HEK293 (cell line): ENCODE data around the gene ADAMTS14.

Experiments
- ZBTB7A ChIP-seq: fragments of 450-650 bp; formaldehyde crosslinking; IDR thresholded peaks from 2 replicates; pipeline ENCODE4 v1.5.1; 2016; ENCODE audit warnings: low read depth, missing biosample characterization, missing genetic modification characterization
- ZNF548 ChIP-seq: fragments of 450-650 bp; formaldehyde crosslinking; IDR thresholded peaks from 2 replicates; pipeline ENCODE4 v1.5.1; 2016; ENCODE audit warnings: missing biosample characterization, missing genetic modification characterization
- ZNF837 ChIP-seq: fragments of 450-650 bp; formaldehyde crosslinking; IDR thresholded peaks from 2 replicates; pipeline ENCODE4 v1.5.1; 2016; ENCODE audit warnings: missing biosample characterization, missing genetic modification characterization
- TF ChIP-seq, protein P1 (sequence below): sonication (generic); formaldehyde crosslinking; IDR thresholded peaks from 2 replicates; pipeline ENCODE4 v1.8.1; 2022; ENCODE audit warnings: mild to moderate bottlenecking, moderate library complexity, missing genetic modification reagents
- TF ChIP-seq, protein P2 (sequence below): fragments of 450-650 bp; formaldehyde crosslinking; IDR thresholded peaks from 2 replicates; pipeline ENCODE4 v1.5.1; 2016; ENCODE audit warnings: missing biosample characterization, missing genetic modification characterization
- TF ChIP-seq, protein P3 (sequence below): fragments of 450-650 bp; formaldehyde crosslinking; IDR thresholded peaks from 2 replicates; pipeline ENCODE4 v1.5.1; 2016; ENCODE audit warnings: missing biosample characterization, missing genetic modification characterization

DNA sequence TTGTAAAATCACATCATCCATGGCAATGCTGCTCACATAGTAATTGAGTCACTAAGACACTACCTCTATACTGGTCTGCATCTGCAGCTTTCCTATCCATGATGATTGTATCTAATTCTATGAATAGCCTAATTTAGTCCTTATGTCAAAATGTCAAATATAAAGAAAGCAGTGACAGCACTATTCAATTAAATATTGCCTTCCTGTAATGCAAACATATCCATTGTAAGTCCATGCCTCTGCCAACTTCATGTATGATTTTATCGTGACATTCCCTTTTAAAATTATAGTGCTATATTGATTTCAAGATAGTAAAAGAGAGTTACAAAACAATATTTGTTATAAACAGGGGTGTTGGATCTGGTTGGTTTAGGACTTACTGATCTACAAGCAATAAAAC, 138.7 kb downstream of the ADAMTS14 start:
- TF ChIP-seq, protein P1, sequence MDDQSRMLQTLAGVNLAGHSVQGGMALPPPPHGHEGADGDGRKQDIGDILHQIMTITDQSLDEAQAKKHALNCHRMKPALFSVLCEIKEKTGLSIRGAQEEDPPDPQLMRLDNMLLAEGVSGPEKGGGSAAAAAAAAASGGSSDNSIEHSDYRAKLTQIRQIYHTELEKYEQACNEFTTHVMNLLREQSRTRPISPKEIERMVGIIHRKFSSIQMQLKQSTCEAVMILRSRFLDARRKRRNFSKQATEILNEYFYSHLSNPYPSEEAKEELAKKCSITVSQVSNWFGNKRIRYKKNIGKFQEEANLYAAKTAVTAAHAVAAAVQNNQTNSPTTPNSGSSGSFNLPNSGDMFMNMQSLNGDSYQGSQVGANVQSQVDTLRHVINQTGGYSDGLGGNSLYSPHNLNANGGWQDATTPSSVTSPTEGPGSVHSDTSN: no peak
- TF ChIP-seq ZNF837 (tag by site-specific recombination) (no peak), ZNF548 (tag by site-specific recombination) (no peak), ZBTB7A (tag by site-specific recombination) (no peak)
- TF ChIP-seq, protein P2, sequence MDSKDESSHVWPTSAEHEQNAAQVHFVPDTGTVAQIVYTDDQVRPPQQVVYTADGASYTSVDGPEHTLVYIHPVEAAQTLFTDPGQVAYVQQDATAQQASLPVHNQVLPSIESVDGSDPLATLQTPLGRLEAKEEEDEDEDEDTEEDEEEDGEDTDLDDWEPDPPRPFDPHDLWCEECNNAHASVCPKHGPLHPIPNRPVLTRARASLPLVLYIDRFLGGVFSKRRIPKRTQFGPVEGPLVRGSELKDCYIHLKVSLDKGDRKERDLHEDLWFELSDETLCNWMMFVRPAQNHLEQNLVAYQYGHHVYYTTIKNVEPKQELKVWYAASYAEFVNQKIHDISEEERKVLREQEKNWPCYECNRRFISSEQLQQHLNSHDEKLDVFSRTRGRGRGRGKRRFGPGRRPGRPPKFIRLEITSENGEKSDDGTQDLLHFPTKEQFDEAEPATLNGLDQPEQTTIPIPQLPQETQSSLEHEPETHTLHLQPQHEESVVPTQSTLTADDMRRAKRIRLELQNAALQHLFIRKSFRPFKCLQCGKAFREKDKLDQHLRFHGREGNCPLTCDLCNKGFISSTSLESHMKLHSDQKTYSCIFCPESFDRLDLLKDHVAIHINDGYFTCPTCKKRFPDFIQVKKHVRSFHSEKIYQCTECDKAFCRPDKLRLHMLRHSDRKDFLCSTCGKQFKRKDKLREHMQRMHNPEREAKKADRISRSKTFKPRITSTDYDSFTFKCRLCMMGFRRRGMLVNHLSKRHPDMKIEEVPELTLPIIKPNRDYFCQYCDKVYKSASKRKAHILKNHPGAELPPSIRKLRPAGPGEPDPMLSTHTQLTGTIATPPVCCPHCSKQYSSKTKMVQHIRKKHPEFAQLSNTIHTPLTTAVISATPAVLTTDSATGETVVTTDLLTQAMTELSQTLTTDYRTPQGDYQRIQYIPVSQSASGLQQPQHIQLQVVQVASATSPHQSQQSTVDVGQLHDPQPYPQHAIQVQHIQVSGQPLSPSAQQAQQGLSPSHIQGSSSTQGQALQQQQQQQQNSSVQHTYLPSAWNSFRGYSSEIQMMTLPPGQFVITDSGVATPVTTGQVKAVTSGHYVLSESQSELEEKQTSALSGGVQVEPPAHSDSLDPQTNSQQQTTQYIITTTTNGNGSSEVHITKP: no peak
- TF ChIP-seq, protein P3, sequence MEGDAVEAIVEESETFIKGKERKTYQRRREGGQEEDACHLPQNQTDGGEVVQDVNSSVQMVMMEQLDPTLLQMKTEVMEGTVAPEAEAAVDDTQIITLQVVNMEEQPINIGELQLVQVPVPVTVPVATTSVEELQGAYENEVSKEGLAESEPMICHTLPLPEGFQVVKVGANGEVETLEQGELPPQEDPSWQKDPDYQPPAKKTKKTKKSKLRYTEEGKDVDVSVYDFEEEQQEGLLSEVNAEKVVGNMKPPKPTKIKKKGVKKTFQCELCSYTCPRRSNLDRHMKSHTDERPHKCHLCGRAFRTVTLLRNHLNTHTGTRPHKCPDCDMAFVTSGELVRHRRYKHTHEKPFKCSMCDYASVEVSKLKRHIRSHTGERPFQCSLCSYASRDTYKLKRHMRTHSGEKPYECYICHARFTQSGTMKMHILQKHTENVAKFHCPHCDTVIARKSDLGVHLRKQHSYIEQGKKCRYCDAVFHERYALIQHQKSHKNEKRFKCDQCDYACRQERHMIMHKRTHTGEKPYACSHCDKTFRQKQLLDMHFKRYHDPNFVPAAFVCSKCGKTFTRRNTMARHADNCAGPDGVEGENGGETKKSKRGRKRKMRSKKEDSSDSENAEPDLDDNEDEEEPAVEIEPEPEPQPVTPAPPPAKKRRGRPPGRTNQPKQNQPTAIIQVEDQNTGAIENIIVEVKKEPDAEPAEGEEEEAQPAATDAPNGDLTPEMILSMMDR (tag by site-specific recombination): no peak
